Transverse colon (tissue), 4 donors: Measurements from ENCODE around the gene LAMC1. TPM values are rescaled to one million over a fixed set of nuclear protein-coding genes. Genes with fewer than 3 reads are reported as not detected.

Source experiments
- DNase-seq: peaks from one replicate; pipeline ENCODE4 v3.0.0-alpha.2; 2019
- H3K27ac ChIP-seq, 4 donors: fragments of 200-600 bp; sonication (generic); 2 replicates each; pipeline ENCODE4 v1.5.1; 2016 to 2018; ENCODE audit warnings: inconsistent platforms in 4 of 4
- H3K27me3 ChIP-seq: fragments of 200-600 bp; sonication (generic); 2 replicates; pipeline ENCODE4 v1.5.1; 2017; ENCODE audit warnings: inconsistent platforms
- H3K36me3 ChIP-seq, 4 donors: fragments of 200-600 bp; sonication (generic); 2 replicates each; pipeline ENCODE4 v1.5.1; 2017 to 2019; ENCODE audit warnings: inconsistent platforms in 4 of 4
- H3K4me1 ChIP-seq, 4 donors: fragments of 200-600 bp; sonication (generic); 2 replicates each; pipeline ENCODE4 v1.5.1; 2017 to 2020; ENCODE audit warnings: inconsistent platforms in 4 of 4
- H3K4me3 ChIP-seq, 4 donors: fragments of 200-600 bp; sonication (generic); 1 replicate in 1 of 4; 2 replicates in 3 of 4; pipeline versions ENCODE4 v1.5.1 to v1.6.1; 2017 to 2019; ENCODE audit warnings: inconsistent platforms in 4 of 4
- H3K9me3 ChIP-seq, 2 donors: fragments of 200-600 bp; sonication (generic); 2 replicates each; pipeline ENCODE4 v1.5.1; 2017 to 2019; ENCODE audit warnings: inconsistent platforms in 2 of 2
- CTCF ChIP-seq, 5 experiments: fragments of 200-600 bp in 3 of 5; fragments of 450-650 bp in 2 of 5; sonication (generic) in 3 of 5; IDR thresholded peaks; 1 replicate in 2 of 5; 2 replicates in 3 of 5; pipeline ENCODE4 v1.5.1; 2016 to 2017; ENCODE audit warnings: antibody characterized with exemption in 5 of 5, inconsistent platforms in 3 of 5, mild to moderate bottlenecking in 2 of 5, moderate library complexity in 1 of 5
- EP300 ChIP-seq: sonication (generic); formaldehyde crosslinking; IDR thresholded peaks from one replicate; pipeline ENCODE4 v1.6.1; 2017; ENCODE audit warnings: antibody characterized with exemption, low read depth
- POLR2A ChIP-seq: fragments of 450-650 bp; IDR thresholded peaks from one replicate; pipeline ENCODE4 v1.6.1; 2016; ENCODE audit warnings: antibody characterized with exemption, mild to moderate bottlenecking, moderate library complexity
- POLR2AphosphoS5 ChIP-seq, 3 donors: sonication (generic); formaldehyde crosslinking; IDR thresholded peaks; one replicate each; pipeline ENCODE4 v1.6.1; 2016; ENCODE audit warnings: antibody characterized with exemption in 3 of 3
- WGBS, 2 donors: methylation state at CpG; one replicate each; pipeline ENCODE4 v1.1.5; 2018; ENCODE audit warnings: low coverage in 1 of 2; 5-methylcytosine and 5-hydroxymethylcytosine counted together
- in situ Hi-C, 4 donors: fragments of 200-750 bp; cut with MboI; loops; one replicate each; pipeline versions ENCODE4 v1.15.0 to v1.15.1; 2017; ENCODE audit warnings: low sequenced_read_pairs in 3 of 4, low pct_ligation_motif_present in 1 of 4, low pct_unique_long_range_greater_than_20kb in 1 of 4
- intact Hi-C: fragments of 100-400 bp; cut with DNase I; formaldehyde crosslinking; loops from one replicate; pipeline ENCODE4 v1.15.1; 2023; ENCODE audit warnings: low total_unique reads
- total RNA-seq, 4 donors: library from RNA; depleted of rRNA; stranded (reverse); fragments of >200 nt; gene quantifications; one replicate each; pipeline ENCODE4 v1.1.0, GENCODE V29; 2016

The LAMC1 gene
- total RNA-seq, 4 donors from 2014 or later: 77.7 to 633 (median 138) TPM

GRCh38 chr1:182993746-182994145 is 29.5 kb upstream of the LAMC1 start:
- Histone ChIP-seq H3K9me3 (no peaks in the 10 kb centered on the region), H3K4me3 (no peak overlapping the region), H3K27me3 (no peaks in the 10 kb centered on the region), H3K4me1 (no peaks in the 10 kb centered on the region), H3K27ac (no peak overlapping the region), H3K36me3 (no peaks in the 10 kb centered on the region)
- in situ Hi-C loops: no loop called here
- DNase-seq: no peak
- TF ChIP-seq EP300 (no peak), POLR2AphosphoS5 (IDR thresholded peaks at IDR 0.05) (no peak), CTCF (IDR thresholded peaks at IDR 0.05) (no peak)
- intact Hi-C loops: no loop called here

- Histone ChIP-seq H3K4me1 (no peaks in the 10 kb centered on the region), H3K36me3 (no peaks in the 10 kb centered on the region), H3K9me3 (no peaks in the 10 kb centered on the region), H3K4me3 (no peak overlapping the region), H3K27me3 (no peaks in the 10 kb centered on the region), H3K27ac (no peak overlapping the region)
- no peak for DNase-seq
- intact Hi-C loops: no loop called here
- TF ChIP-seq POLR2A: no peak
- WGBS, 2 donors: 56 to 63% methylated on average over 4 of the region's 4 CpGs
- in situ Hi-C loops: no loop called here
Measured at GRCh38 chr1:182995894-182996293, 27.3 kb upstream of the LAMC1 start.

GRCh38 chr1:182996816-182997215 is 26.4 kb upstream of the LAMC1 start:
- H3K4me1 ChIP-seq: no peaks in the 10 kb centered on the region
- no peaks in the 10 kb centered on the region for H3K9me3 ChIP-seq
- H3K27ac ChIP-seq: no peak overlapping the region
- intact Hi-C loops (no loop called here), in situ Hi-C loops (no loop called here)
- TF ChIP-seq EP300 (no peak), CTCF (IDR thresholded peaks at IDR 0.05) (no peak)
- DNase-seq: no peak
- WGBS, 2 donors: 75 to 78% methylated on average over 1 of the region's 1 CpG
- H3K36me3 ChIP-seq: no peaks in the 10 kb centered on the region
- H3K4me3 ChIP-seq: no peak overlapping the region
- no peaks in the 10 kb centered on the region for H3K27me3 ChIP-seq

- in situ Hi-C loops: no loop called here
- H3K27ac ChIP-seq: no peak overlapping the region
Measured at GRCh38 chr1:182998482-182998881, 24.7 kb upstream of the LAMC1 start.

More at GRCh38 chr1:182998482-182998881, 24.7 kb upstream of the LAMC1 start:
- no peak for DNase-seq
- no peaks in the 10 kb centered on the region for H3K27me3 ChIP-seq
- intact Hi-C loops: no loop called here
- H3K9me3 ChIP-seq: no peaks in the 10 kb centered on the region
- no peaks in the 10 kb centered on the region for H3K36me3 ChIP-seq
- no peak overlapping the region for H3K4me3 ChIP-seq
- H3K4me1 ChIP-seq: peaks cover 0 to 10% (median 0%) of the 10 kb centered on the region in 4 donors
- TF ChIP-seq POLR2AphosphoS5 (IDR thresholded peaks at IDR 0.05) (no peak), CTCF (IDR thresholded peaks at IDR 0.05) (no peak), EP300 (no peak), POLR2A (no peak)
